Uterus (tissue), 4 donors: ENCODE measurements around the gene AQP6. TPM values are rescaled to one million over a fixed set of nuclear protein-coding genes. Genes with fewer than 3 reads are reported as not detected.

ENCODE experiments used
- DNase-seq, 2 donors: peaks; one replicate each; pipeline ENCODE4 v3.0.0-alpha.2; 2019 to 2020
- H3K27ac ChIP-seq, 2 donors: fragments of 200-600 bp; sonication (generic); 1 replicate in 1 of 2; 2 replicates in 1 of 2; pipeline ENCODE4 v1.5.1; 2016 to 2018
- H3K27me3 ChIP-seq, 2 donors: fragments of 200-600 bp; sonication (generic); one replicate each; pipeline ENCODE4 v1.5.1; 2018 to 2019; ENCODE audit warnings: control low read depth in 1 of 2
- H3K36me3 ChIP-seq, 2 donors: fragments of 200-600 bp; sonication (generic); one replicate each; pipeline ENCODE4 v1.5.1; 2019; ENCODE audit warnings: control low read depth in 1 of 2
- H3K4me1 ChIP-seq, 2 donors: fragments of 200-600 bp; sonication (generic); one replicate each; pipeline ENCODE4 v1.5.1; 2018 to 2019; ENCODE audit warnings: control low read depth in 1 of 2
- H3K4me3 ChIP-seq, 2 donors: fragments of 200-600 bp; sonication (generic); 1 replicate in 1 of 2; 2 replicates in 1 of 2; pipeline ENCODE4 v1.5.1; 2018 to 2019; ENCODE audit warnings: mild to moderate bottlenecking in 1 of 2
- H3K9me3 ChIP-seq, 2 donors: fragments of 200-600 bp; sonication (generic); one replicate each; pipeline ENCODE4 v1.5.1; 2019; ENCODE audit warnings: control low read depth in 1 of 2
- POLR2A ChIP-seq, 2 donors: fragments of 450-650 bp; IDR thresholded peaks; one replicate each; pipeline ENCODE4 v1.6.1; 2016; ENCODE audit warnings: antibody characterized with exemption in 2 of 2, mild to moderate bottlenecking in 1 of 2, moderate library complexity in 1 of 2
- intact Hi-C: fragments of 100-400 bp; cut with DNase I; formaldehyde crosslinking; loops from one replicate; pipeline ENCODE4 v1.15.1; 2023; ENCODE audit warnings: low total_unique reads
- total RNA-seq, 4 donors: library from RNA; depleted of rRNA in 3 of 4; stranded (reverse); fragments of >200 nt in 3 of 4; gene quantifications; one replicate each; pipeline versions ENCODE4 v1.1.0 to v1.2.4, GENCODE V29; 2014 to 2023
- TF ChIP-seq, protein P1 (sequence below), 4 experiments: fragments of 200-600 bp in 2 of 4; fragments of 450-650 bp in 2 of 4; sonication (generic) in 2 of 4; IDR thresholded peaks; one replicate each; pipeline ENCODE4 v1.5.1; 2016 to 2019; ENCODE audit warnings: antibody characterized with exemption in 4 of 4, mild to moderate bottlenecking in 2 of 4, moderate library complexity in 1 of 4
- donor health status: DM: yes; HTN: yes; CAD: no.

The AQP6 gene
- total RNA-seq, 4 donors from 2014 or later, result 0.35 TPM; not detected in 3

DNA sequence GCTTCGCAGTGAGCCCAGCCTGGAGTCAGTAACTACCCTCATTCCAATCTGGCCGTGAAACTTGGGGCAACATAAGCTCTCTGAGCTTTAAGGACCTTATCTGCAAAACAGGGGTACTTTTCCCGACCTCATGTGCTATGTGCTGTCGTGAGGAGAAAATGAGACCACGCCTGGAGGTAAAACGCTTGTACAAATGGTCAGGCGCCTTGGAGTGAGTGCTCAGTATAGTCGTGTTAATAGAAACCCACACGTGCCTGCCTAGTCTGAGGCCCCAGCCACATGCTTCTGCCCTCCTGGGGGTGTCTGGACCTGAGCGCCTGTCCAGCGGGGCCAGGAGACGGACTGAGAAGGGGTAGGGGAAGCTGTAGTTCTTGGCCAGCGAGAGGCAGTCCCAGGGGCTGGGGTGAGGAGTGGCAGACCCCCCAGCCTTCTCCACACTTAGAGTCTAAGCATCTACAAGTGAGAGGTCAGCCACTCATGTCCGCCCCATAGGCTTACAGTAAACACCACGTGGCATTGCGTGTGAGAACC, 6.2 kb upstream of the AQP6 start:
- Histone ChIP-seq H3K4me1 (peaks cover 0 to 8% of the 10 kb centered on the region in 2 donors), H3K36me3 (no peaks in the 10 kb centered on the region), H3K4me3 (no peak overlapping the region), H3K27ac (no peak overlapping the region), H3K27me3 (no peaks in the 10 kb centered on the region), H3K9me3 (no peaks in the 10 kb centered on the region)
- TF ChIP-seq POLR2A (IDR thresholded peaks at IDR 0.05), result no peak
- TF ChIP-seq, protein P1, sequence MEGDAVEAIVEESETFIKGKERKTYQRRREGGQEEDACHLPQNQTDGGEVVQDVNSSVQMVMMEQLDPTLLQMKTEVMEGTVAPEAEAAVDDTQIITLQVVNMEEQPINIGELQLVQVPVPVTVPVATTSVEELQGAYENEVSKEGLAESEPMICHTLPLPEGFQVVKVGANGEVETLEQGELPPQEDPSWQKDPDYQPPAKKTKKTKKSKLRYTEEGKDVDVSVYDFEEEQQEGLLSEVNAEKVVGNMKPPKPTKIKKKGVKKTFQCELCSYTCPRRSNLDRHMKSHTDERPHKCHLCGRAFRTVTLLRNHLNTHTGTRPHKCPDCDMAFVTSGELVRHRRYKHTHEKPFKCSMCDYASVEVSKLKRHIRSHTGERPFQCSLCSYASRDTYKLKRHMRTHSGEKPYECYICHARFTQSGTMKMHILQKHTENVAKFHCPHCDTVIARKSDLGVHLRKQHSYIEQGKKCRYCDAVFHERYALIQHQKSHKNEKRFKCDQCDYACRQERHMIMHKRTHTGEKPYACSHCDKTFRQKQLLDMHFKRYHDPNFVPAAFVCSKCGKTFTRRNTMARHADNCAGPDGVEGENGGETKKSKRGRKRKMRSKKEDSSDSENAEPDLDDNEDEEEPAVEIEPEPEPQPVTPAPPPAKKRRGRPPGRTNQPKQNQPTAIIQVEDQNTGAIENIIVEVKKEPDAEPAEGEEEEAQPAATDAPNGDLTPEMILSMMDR (IDR thresholded peaks at IDR 0.05), result no peak
- intact Hi-C loops, result loop anchor here (5.0 kb wide), 1 partner anchor 99 kb away; no protein-coding TSS in a partner anchor
- DNase-seq, result no peak

DNA sequence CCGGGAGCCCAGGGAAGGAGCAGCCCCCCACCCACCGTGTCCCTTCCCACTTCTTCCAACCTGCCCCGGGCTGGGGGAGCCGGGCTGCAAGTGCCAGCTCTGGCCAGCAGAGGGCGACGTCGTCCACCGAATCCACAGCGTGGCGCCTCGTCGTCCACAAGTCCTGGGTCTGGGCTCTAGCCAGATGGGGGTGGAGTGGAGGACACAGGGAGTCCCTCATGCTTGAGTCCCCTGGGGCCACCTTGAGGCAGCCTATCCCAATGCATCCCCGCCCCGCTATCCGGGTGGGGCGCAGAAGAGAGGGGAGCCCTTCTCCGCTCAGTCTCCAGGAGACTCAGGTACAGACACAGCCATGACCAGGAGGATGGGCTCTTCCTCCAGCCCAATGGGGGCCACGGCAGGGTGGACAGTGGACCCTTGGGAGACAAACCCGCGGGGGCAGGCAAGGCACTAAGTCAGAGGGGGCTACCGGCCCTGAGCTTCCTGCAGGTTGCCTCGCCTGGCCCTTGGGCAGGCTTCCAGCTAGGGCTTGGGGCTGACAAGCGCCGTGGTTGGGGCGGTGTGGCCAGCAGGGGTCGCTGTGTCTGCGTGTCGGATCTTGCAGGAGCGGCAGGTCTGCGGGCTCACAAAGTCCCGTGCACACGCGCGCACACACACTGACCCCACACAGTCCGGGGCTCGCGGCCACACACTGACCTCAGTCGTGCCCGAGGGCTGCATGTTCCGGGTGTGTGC, 5.5 kb upstream of the AQP6 start:
- Histone ChIP-seq H3K9me3 (no peaks in the 10 kb centered on the region), H3K4me3 (no peak overlapping the region), H3K27me3 (no peaks in the 10 kb centered on the region), H3K4me1 (peaks cover 0 to 8% of the 10 kb centered on the region in 2 donors), H3K27ac (no peak overlapping the region), H3K36me3 (no peaks in the 10 kb centered on the region)
- TF ChIP-seq, protein P1 (IDR thresholded peaks at IDR 0.05), result peak; percentile 77 to 94 (median 86)
- peak in 1 of 2 donors; percentile 14 for TF ChIP-seq POLR2A (IDR thresholded peaks at IDR 0.05)
- DNase-seq, result peak; percentile 78 to 82
- intact Hi-C loops, result loop anchor here (5.0 kb wide), 1 partner anchor 100 kb away; no protein-coding TSS in a partner anchor

DNA sequence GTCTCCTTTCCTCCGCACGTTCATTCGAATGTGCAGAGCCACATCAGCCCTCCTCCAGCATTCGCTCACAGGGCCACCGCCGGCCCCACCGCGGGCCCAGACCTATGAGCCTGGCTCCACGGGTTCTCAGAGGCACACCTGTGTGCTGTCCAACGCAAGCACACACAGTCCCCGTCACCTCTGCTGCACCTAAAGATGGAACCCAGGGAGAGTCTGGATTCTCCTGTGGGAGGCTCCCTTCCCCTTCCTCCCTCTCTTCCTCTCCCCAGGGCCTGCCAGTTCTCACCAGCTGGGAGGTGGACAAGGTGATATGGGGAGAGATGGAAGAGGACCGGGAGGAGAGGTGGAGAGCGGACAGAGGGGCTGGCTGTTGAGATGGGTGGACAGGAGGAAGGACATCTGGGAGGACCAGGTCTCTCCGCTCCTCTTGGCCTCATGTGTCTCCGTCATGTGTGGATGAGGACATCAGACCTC, 4.9 kb upstream of the AQP6 start:
- intact Hi-C loops, result loop anchor here (2.0 to 5.0 kb wide), 2 partner anchors 101 to 103 kb away; no protein-coding TSS in a partner anchor
- H3K27ac ChIP-seq, result no peak overlapping the region
- no peaks in the 10 kb centered on the region for H3K9me3 ChIP-seq

DNA sequence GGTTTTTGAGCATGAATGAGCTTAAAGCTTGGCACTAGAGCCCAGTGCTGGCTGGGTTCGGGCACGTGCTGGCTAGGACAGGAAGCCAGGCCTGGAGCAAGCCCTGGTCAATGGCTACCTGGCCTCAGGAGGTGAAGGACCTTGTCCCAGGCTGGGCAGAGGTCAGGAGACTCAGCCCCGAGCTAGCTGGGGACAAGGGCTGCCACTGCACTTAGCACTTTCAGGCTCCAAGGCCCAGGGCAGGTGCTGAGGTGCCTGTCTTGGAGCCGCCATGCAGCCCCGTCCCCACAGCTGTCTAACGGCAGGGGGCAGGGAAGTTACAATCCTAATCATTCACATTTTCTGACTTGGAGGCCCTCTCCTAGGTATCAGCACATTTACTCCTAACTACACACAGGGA, 4.3 kb upstream of the AQP6 start:
- intact Hi-C loops, result loop anchor here (2.0 to 5.0 kb wide), 2 partner anchors 101 to 102 kb away; no protein-coding TSS in a partner anchor
- TF ChIP-seq POLR2A (IDR thresholded peaks at IDR 0.05), result no peak
- TF ChIP-seq, protein P1 (IDR thresholded peaks at IDR 0.05), result no peak
- Histone ChIP-seq H3K9me3 (no peaks in the 10 kb centered on the region), H3K27ac (no peak overlapping the region), H3K27me3 (no peaks in the 10 kb centered on the region), H3K4me1 (peaks cover 0 to 8% of the 10 kb centered on the region in 2 donors), H3K4me3 (no peak overlapping the region), H3K36me3 (no peaks in the 10 kb centered on the region)
- DNase-seq, result no peak

More for the DNA sequence above, 4.9 kb upstream of the AQP6 start:
- no peaks in the 10 kb centered on the region for H3K36me3 ChIP-seq
- no peak overlapping the region for H3K4me3 ChIP-seq
- TF ChIP-seq, protein P1 (IDR thresholded peaks at IDR 0.05), result no peak
- no peak for TF ChIP-seq POLR2A (IDR thresholded peaks at IDR 0.05)
- no peaks in the 10 kb centered on the region for H3K27me3 ChIP-seq
- DNase-seq, result no peak
- peaks cover 0 to 8% of the 10 kb centered on the region in 2 donors for H3K4me1 ChIP-seq

DNA sequence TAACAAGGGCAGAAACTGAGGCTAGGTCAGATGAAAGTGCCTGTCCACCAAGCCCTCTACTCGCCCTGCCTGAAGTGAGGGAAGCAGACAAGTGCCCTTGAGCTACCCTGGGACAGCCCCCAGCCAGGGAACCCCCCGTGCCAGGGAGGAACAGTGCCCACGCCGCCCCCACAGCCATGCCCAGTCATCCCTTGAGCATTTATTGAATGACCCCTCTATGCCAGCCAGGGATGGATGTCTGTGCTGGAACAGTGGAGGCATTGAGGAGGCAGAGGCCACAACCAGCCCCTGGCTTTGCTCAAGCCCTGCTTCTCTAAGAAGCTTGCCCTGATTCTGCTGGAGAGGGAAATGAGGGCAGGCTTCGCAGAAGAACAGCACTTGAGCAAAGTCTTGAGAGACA, 3.7 kb upstream of the AQP6 start:
- no peak for TF ChIP-seq POLR2A (IDR thresholded peaks at IDR 0.05)
- TF ChIP-seq, protein P1 (IDR thresholded peaks at IDR 0.05), result no peak
- Histone ChIP-seq H3K4me3 (no peak overlapping the region), H3K9me3 (no peaks in the 10 kb centered on the region), H3K27me3 (no peaks in the 10 kb centered on the region), H3K4me1 (peaks cover 0 to 8% of the 10 kb centered on the region in 2 donors), H3K27ac (no peak overlapping the region), H3K36me3 (no peaks in the 10 kb centered on the region)
- intact Hi-C loops, result loop anchor here (2.0 to 5.0 kb wide), 2 partner anchors 102 kb away; no protein-coding TSS in a partner anchor
- DNase-seq, result no peak
